ENCODE measurements around the gene TEC.

Gene TEC

DNA sequence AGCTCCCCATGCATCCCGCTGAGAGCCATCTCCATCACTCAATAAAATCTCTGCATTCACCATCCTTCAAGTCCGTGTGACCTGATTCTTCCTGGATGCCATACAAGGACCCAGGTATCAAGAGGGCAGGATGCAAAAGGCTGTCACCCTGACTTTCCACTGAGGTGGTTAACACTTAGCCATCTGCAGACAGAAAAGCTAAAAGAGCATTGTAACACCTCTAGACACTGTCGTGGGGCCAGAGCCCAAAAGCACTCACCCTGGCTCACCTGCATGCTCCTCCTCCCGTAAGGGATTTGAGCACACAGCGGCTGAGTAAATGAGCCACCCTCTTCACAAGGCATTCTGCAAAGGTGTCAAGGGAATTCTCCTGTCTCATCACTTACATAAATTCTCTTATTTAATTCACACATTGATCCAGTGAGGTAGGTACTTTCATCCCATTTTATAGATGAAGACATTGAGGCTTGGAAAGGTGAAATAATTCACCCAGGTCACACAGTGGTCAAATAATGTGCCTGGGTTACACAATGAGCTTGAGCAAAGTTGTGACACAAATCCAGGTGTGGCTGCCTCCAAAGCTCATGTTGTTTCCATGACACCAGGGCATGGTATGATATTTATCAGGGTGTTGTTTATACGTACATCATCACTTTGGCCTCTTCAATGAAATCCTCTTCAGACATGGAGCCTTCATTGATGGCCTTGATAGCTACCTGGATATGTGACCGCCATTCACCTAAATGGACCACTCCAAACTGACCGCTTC, 183.6 kb downstream of the TEC start:
- Histone ChIP-seq H2AFZ (no peak overlapping the region), H3K27me3 (ENCODE audit: control insufficient read depth, insufficient read depth, low read length) (no peaks in the 10 kb centered on the region), H3K36me3 (ENCODE audit: control insufficient read depth, insufficient read depth, low read length) (no peaks in the 10 kb centered on the region), H3K9ac (no peak overlapping the region), H3K9me3 (ENCODE audit: control insufficient read depth, low read length) (no peaks in the 10 kb centered on the region), H3K79me2 (no peaks in the 10 kb centered on the region), H3K4me1 (peaks cover 5% of the 10 kb centered on the region), H3K4me3 (ENCODE audit: low read depth, low read length) (no peak overlapping the region), H3K27ac (no peak overlapping the region), H3K4me2 (ENCODE audit: low read length) (no peak overlapping the region)
- TF ChIP-seq CTCF (IDR thresholded peaks at IDR 0.05): no peak
